ENCODE results near the gene RASSF7. TPM values are rescaled to one million over a fixed set of nuclear protein-coding genes. Genes with fewer than 3 reads are reported as not detected.

RASSF7 gene
- total RNA-seq, 1 donor from 2014 or later = 19.8 TPM

- H3K4me1 Mint-ChIP-seq (ENCODE audit: low read depth) = no peaks in the 10 kb centered on the region
- H3K36me3 Mint-ChIP-seq (ENCODE audit: low read depth) = no peaks in the 10 kb centered on the region
- intact Hi-C loops (cut with micrococcal nuclease) = no loop called here
- peaks cover 3% of the 10 kb centered on the region for H3K27me3 Mint-ChIP-seq (ENCODE audit: insufficient read depth)
- DNase-seq (ENCODE audit: low spot score) = no peak
- no peaks in the 10 kb centered on the region for H3K9me3 Mint-ChIP-seq
- H3K27ac Mint-ChIP-seq = no peak overlapping the region
- H3K4me3 Mint-ChIP-seq = no peak overlapping the region
Measured at GRCh38 chr11:551131-551530, 9.6 kb upstream of the RASSF7 start.

DNA sequence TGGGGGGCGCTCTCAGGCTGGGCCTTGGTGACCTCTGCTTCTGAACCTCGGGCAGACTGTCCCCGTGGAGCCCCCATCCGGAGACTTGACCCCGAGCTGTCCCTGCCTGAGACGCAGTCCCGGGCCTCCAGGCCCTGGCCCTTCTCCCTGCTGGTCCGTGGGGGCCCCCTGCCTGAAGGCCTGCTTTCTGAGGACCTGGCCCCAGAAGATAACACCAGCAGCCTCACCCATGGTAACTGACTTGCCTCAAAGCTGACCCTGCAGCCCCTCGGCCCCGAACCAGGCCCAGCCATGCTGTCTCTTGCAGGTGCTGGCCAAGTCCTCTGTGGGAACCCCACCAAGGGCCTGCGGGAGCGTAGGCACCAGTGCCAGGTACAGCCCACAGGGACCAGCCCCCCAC, 9.2 kb upstream of the RASSF7 start:
- H3K36me3 Mint-ChIP-seq (ENCODE audit: low read depth) = no peaks in the 10 kb centered on the region
- H3K27me3 Mint-ChIP-seq (ENCODE audit: insufficient read depth) = peaks cover 6% of the 10 kb centered on the region
- no peaks in the 10 kb centered on the region for H3K4me1 Mint-ChIP-seq (ENCODE audit: low read depth)
- H3K4me3 Mint-ChIP-seq = no peak overlapping the region
- intact Hi-C loops (cut with micrococcal nuclease) = no loop called here
- no peak overlapping the region for H3K27ac Mint-ChIP-seq
- no peaks in the 10 kb centered on the region for H3K9me3 Mint-ChIP-seq
- DNase-seq (ENCODE audit: low spot score) = no peak

DNA sequence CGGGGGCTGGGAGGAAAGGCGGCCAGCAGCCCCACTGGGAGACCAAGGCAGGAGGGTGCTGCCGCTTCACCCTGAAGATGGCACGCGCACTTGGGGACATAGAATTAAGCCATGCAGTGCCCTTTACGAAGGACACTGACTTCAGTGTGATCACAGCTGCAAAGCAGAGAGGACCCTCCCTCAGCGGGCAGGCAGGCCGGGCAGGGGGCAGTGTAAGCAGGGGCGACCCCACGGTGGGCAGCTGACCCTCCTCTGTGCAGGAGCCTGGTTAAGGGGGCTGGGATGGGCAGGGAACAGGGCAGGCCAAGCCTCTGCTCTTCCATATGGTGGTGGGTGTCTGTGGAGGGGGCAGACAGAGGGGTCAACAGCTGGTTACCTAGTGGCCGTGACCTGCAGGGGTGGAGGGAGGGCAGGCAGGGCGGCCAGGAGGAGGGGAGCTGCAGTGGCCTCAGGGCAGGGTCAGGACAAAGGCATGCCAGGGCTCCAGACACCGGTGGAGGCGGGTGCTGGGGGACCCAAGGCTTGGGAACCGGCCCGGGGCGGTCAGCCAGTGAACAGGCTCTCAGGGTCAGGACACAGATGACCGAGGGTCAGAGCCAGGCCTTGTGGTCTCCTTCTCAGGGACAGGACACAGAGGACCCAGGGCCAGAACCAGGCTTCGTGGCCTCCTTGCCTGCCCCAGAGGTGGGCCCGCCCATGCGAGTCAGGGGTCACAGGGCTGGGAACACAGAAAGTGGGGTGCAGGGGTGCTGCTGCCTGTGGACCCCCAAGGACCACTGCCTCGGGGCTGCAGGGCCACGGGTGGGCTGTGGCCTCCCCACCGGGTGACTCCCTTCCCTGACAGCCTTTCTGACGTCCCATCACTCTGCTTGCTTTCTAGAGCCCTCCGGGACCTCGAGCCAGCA, 7.4 kb upstream of the RASSF7 start:
- H3K36me3 Mint-ChIP-seq (ENCODE audit: low read depth) = no peaks in the 10 kb centered on the region
- no peak overlapping the region for H3K4me3 Mint-ChIP-seq
- H3K9me3 Mint-ChIP-seq = no peaks in the 10 kb centered on the region
- intact Hi-C loops (cut with micrococcal nuclease) = no loop called here
- peaks cover 13% of the 10 kb centered on the region for H3K27me3 Mint-ChIP-seq (ENCODE audit: insufficient read depth)
- DNase-seq (ENCODE audit: low spot score) = no peak
- H3K27ac Mint-ChIP-seq = no peak overlapping the region
- H3K4me1 Mint-ChIP-seq (ENCODE audit: low read depth) = no peaks in the 10 kb centered on the region

DNA sequence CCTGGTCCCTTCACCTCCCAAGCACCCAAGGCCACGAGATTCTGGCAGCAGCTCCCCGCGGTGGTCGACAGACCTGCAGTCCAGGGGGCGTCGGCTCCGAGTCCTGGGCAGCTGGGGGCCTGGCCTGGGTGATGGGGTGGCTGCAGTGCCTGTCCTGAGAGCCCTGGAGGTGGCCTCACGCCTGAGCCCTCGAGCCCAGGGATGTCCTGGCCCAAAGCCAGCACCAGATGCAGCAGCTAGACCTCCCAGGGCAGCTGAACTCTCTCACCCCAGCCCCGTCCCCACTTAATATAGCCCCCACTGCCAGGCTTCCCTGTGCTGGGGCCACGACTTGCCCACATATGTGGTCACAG, 6.8 kb upstream of the RASSF7 start:
- Mint-ChIP-seq H3K9me3 (no peaks in the 10 kb centered on the region), H3K27ac (no peak overlapping the region), H3K4me3 (no peak overlapping the region), H3K4me1 (ENCODE audit: low read depth) (no peaks in the 10 kb centered on the region), H3K27me3 (ENCODE audit: insufficient read depth) (peaks cover 11% of the 10 kb centered on the region), H3K36me3 (ENCODE audit: low read depth) (no peaks in the 10 kb centered on the region)
- no peak for DNase-seq (ENCODE audit: low spot score)
- intact Hi-C loops (cut with micrococcal nuclease) = loop anchor here (1.0 kb wide), 1 partner anchor 48 kb away; no protein-coding TSS in a partner anchor

DNA sequence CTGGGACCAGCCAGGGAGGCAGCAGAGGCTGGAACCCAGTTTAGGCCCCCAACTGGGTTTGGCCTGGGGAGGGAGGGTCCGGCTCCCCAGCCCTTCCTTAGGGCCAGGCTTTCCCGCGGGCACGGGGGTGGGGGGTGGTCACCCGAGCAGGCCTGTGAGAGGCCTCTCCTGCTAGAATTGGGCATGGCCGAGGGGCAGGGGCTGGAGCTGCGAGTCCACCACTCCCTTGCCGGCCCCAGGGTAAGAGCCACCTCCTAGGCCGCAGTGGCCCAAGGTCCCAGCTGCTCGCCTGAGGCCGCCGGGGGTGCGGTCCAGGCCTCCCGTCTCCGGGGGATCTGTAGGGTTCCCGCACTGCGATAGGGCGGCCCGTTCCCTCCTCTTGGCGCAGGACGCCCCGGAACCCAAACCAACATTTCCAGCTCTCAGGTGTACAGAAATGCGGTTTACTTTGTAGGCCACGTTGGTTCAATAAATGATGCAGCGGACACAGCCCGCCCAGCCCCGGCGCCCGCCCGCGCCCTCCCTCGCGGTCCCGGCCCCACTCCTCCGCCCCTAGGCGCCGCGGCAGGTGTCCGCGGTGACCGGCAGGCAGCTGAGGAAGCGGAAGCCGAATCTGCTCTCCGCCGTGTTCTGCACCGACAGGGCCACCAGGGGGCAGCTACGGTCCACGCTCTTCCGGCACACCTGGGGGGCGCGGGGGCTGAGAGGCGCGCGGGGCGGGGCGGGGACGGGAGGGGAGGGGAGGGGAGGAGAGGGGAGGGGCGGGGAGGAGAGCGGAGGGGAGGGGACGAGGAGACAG, 6.1 kb upstream of the RASSF7 start:
- Mint-ChIP-seq H3K4me1 (ENCODE audit: low read depth) (peaks cover under 1% of the 10 kb centered on the region), H3K36me3 (ENCODE audit: low read depth) (no peaks in the 10 kb centered on the region), H3K9me3 (no peaks in the 10 kb centered on the region), H3K27ac (no peak overlapping the region), H3K27me3 (ENCODE audit: insufficient read depth) (peaks cover 10% of the 10 kb centered on the region), H3K4me3 (no peak overlapping the region)
- DNase-seq (ENCODE audit: low spot score) = peak; percentile 71
- intact Hi-C loops (cut with micrococcal nuclease) = loop anchor here (1.0 kb wide), 4 partner anchors 17 to 169 kb away; partner anchors contain the start of genes LRRC56 and PHRF1

GRCh38 chr11:555227-555779, 5.5 kb upstream of the RASSF7 start:
- H3K27ac Mint-ChIP-seq = no peak overlapping the region
- intact Hi-C loops (cut with micrococcal nuclease) = loop anchor here (1.0 kb wide), 3 partner anchors 18 to 168 kb away; partner anchors contain the start of genes LRRC56 and PHRF1
- no peaks in the 10 kb centered on the region for H3K9me3 Mint-ChIP-seq
- H3K4me3 Mint-ChIP-seq = no peak overlapping the region
- no peaks in the 10 kb centered on the region for H3K36me3 Mint-ChIP-seq (ENCODE audit: low read depth)
- DNase-seq (ENCODE audit: low spot score) = no peak
- peaks cover 10% of the 10 kb centered on the region for H3K27me3 Mint-ChIP-seq (ENCODE audit: insufficient read depth)
- H3K4me1 Mint-ChIP-seq (ENCODE audit: low read depth) = peaks cover 6% of the 10 kb centered on the region

DNA sequence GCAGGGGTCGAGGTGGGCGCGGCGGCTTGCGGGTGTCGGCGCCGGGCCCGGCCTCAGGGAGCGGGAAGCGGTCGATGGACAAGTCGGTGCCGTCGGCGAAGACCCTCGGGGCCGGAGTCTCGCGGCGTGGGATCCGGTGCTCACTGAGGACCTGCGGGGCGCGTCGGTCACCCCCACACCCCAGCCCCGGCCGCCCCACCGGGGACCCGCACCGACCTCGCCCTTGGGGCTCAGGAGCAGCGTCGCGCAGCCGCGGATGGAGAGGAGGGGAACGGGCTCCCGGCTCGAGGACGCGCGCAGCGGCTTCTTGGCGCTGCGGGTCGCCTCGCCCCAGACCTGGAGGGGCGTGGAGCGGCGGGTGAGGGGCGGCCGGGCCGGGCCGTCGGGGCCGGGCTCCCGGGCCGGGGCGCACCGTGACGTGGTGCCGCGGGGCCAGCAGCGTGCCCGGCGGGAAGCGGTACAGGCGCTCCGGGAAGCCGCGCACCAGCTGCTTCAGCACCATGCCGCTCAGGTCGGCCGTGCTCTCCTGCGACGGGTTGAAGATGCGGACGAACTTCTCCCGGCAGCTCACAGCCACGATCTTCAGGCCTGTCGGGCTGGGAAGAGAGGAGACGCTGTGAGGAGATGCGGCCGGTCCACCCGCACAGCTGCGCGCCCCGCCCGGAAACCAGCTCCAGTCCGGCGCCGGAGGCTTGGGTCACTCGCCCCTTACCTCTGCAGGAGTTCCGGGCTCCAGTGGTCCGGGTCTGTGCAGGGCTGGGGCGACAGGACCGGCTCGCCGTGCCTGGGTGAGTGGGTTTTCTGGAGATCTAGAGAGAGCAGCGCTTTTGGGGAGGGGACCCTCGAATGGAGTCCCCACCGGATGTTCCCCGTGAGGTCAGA, 4.7 kb upstream of the RASSF7 start:
- Mint-ChIP-seq H3K36me3 (ENCODE audit: low read depth) (no peaks in the 10 kb centered on the region), H3K27me3 (ENCODE audit: insufficient read depth) (peaks cover 10% of the 10 kb centered on the region), H3K27ac (no peak overlapping the region), H3K9me3 (no peaks in the 10 kb centered on the region), H3K4me3 (peak overlapping the region; percentile 11), H3K4me1 (ENCODE audit: low read depth) (peaks cover 6% of the 10 kb centered on the region)
- intact Hi-C loops (cut with micrococcal nuclease) = loop anchor here (1.0 kb wide), 3 partner anchors 19 to 167 kb away; partner anchors contain the start of genes LRRC56 and PHRF1
- DNase-seq (ENCODE audit: low spot score) = no peak

GRCh38 chr11:556662-557256, 4.0 kb upstream of the RASSF7 start:
- Mint-ChIP-seq H3K9me3 (no peaks in the 10 kb centered on the region), H3K4me1 (ENCODE audit: low read depth) (peaks cover 6% of the 10 kb centered on the region), H3K4me3 (peak overlapping the region; percentile 11), H3K27ac (no peak overlapping the region), H3K27me3 (ENCODE audit: insufficient read depth) (peaks cover 10% of the 10 kb centered on the region), H3K36me3 (ENCODE audit: low read depth) (peaks cover 2% of the 10 kb centered on the region)
- no peak for DNase-seq (ENCODE audit: low spot score)
- intact Hi-C loops (cut with micrococcal nuclease) = no loop called here

DNA sequence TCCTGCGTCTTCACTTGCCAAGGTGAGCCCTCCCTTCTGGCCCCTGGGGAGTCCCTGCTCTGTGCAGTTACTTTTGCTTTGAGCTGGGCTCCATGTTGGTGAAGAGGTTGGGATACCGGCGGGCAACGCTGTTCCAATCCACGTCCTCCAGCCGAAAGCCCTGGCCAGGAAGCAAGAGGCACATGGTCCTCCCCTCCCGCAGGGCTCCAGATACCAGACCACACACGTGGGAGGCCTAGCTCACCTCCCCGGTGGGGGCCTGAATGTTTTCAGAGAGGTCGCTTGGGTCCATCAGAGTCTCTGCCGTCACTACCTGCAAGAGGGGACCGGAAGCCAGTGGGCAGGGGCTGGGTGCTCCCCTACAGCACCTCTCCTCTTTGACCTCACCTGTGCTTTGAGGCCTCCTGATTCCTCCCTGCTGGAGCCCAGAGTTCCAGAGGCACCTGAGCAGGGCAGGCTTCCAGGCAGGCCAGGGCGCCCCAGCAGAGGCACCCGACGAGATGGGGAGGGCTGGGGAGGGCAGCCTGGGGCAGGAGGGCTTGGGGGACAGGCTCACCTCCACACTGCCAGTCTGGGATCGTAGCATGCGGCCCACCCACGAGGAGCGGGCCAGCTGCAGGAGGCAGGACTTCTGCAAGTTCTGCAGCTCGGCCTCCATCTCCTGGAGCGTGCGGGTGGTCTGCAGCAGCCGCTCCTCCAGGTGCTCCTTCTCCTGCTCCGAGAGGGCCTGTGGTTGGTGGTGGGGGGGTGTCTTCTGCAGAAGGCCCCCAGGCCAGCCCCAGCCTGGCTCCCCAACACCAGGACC, 3.2 kb upstream of the RASSF7 start:
- H3K36me3 Mint-ChIP-seq (ENCODE audit: low read depth) = peaks cover 2% of the 10 kb centered on the region
- intact Hi-C loops (cut with micrococcal nuclease) = no loop called here
- peaks cover 6% of the 10 kb centered on the region for H3K4me1 Mint-ChIP-seq (ENCODE audit: low read depth)
- DNase-seq (ENCODE audit: low spot score) = no peak
- H3K4me3 Mint-ChIP-seq = peak overlapping the region; percentile 37
- peaks cover 10% of the 10 kb centered on the region for H3K27me3 Mint-ChIP-seq (ENCODE audit: insufficient read depth)
- H3K27ac Mint-ChIP-seq = no peak overlapping the region
- H3K9me3 Mint-ChIP-seq = no peaks in the 10 kb centered on the region

- Mint-ChIP-seq H3K27me3 (ENCODE audit: insufficient read depth) (peaks cover 10% of the 10 kb centered on the region), H3K36me3 (ENCODE audit: low read depth) (peaks cover 2% of the 10 kb centered on the region), H3K9me3 (no peaks in the 10 kb centered on the region), H3K27ac (no peak overlapping the region), H3K4me3 (no peak overlapping the region), H3K4me1 (ENCODE audit: low read depth) (peaks cover 7% of the 10 kb centered on the region)
- intact Hi-C loops (cut with micrococcal nuclease) = no loop called here
- no peak for DNase-seq (ENCODE audit: low spot score)
Measured at GRCh38 chr11:558503-558902, 2.3 kb upstream of the RASSF7 start.

- intact Hi-C loops (cut with micrococcal nuclease) = no loop called here
- peaks cover 10% of the 10 kb centered on the region for H3K27me3 Mint-ChIP-seq (ENCODE audit: insufficient read depth)
- no peaks in the 10 kb centered on the region for H3K9me3 Mint-ChIP-seq
- H3K4me3 Mint-ChIP-seq = no peak overlapping the region
- no peak for DNase-seq (ENCODE audit: low spot score)
- H3K36me3 Mint-ChIP-seq (ENCODE audit: low read depth) = peaks cover 4% of the 10 kb centered on the region
- no peak overlapping the region for H3K27ac Mint-ChIP-seq
- peaks cover 11% of the 10 kb centered on the region for H3K4me1 Mint-ChIP-seq (ENCODE audit: low read depth)
Measured at GRCh38 chr11:559020-559620, 1.6 kb upstream of the RASSF7 start.
